ENCODE measurements around the gene NDUFA3.

GRCh38 chr19:54138489-54139256, 36.0 kb downstream of the NDUFA3 start:
- TF ChIP-seq, protein P1, sequence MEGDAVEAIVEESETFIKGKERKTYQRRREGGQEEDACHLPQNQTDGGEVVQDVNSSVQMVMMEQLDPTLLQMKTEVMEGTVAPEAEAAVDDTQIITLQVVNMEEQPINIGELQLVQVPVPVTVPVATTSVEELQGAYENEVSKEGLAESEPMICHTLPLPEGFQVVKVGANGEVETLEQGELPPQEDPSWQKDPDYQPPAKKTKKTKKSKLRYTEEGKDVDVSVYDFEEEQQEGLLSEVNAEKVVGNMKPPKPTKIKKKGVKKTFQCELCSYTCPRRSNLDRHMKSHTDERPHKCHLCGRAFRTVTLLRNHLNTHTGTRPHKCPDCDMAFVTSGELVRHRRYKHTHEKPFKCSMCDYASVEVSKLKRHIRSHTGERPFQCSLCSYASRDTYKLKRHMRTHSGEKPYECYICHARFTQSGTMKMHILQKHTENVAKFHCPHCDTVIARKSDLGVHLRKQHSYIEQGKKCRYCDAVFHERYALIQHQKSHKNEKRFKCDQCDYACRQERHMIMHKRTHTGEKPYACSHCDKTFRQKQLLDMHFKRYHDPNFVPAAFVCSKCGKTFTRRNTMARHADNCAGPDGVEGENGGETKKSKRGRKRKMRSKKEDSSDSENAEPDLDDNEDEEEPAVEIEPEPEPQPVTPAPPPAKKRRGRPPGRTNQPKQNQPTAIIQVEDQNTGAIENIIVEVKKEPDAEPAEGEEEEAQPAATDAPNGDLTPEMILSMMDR (IDR thresholded peaks at IDR 0.05; ENCODE audit: low read depth, low read length, poor library complexity, severe bottlenecking): no peak
- no peak for TF ChIP-seq EZH2phosphoT487 (IDR thresholded peaks at IDR 0.05; ENCODE audit: borderline replicate concordance, low read length)

Data from DOHH2 (cell line).